Body of pancreas (tissue), 4 donors: ENCODE results near the gene ECEL1. TPM values are rescaled to one million over a fixed set of nuclear protein-coding genes. Genes with fewer than 3 reads are reported as not detected.
"Not testable (repeated sequence)": the region's sequence is repeated elsewhere in the genome, so short reads cannot be mapped to it uniquely, and the experiment has no call there.

ENCODE experiments used
- ATAC-seq: fragments of 150-250 bp; one replicate; pipeline ENCODE4 v1.9.1; 2016
- DNase-seq, 4 donors: peaks; one replicate each; pipeline ENCODE4 v3.0.0-alpha.2; 2019
- H3K27ac ChIP-seq, 4 donors: fragments of 200-600 bp; sonication (generic); 1 replicate in 3 of 4; 2 replicates in 1 of 4; pipeline versions ENCODE4 v1.5.1 to v1.6.1; 2016 to 2019; ENCODE audit warnings: mild to moderate bottlenecking in 1 of 4, mixed read lengths in 1 of 4, moderate library complexity in 1 of 4
- H3K27me3 ChIP-seq, 2 donors: fragments of 200-600 bp; sonication (generic); one replicate each; pipeline ENCODE4 v1.6.0; 2016; ENCODE audit warnings: mild to moderate bottlenecking in 1 of 2
- H3K36me3 ChIP-seq, 2 donors: fragments of 200-600 bp; sonication (generic); replicated peaks in 1 of 2; 2 replicates each; pipeline ENCODE4 v1.5.1; 2016; ENCODE audit warnings: low read depth in 2 of 2; ENCODE audit not compliant: insufficient read depth in 1 of 2
- H3K4me1 ChIP-seq: fragments of 200-600 bp; sonication (generic); one replicate; pipeline ENCODE4 v1.6.0; 2016
- H3K4me3 ChIP-seq, 2 donors: fragments of 200-600 bp; sonication (generic); 1 replicate in 1 of 2; 2 replicates in 1 of 2; pipeline ENCODE4 v1.5.1; 2016 to 2019
- H3K9me3 ChIP-seq, 3 donors: fragments of 200-600 bp; sonication (generic); 1 replicate in 2 of 3; 2 replicates in 1 of 3; pipeline ENCODE4 v1.5.1; 2016
- POLR2A ChIP-seq, 3 donors: fragments of 450-650 bp; IDR thresholded peaks; one replicate each; pipeline ENCODE4 v1.6.1; 2016; ENCODE audit warnings: antibody characterized with exemption in 3 of 3, mild to moderate bottlenecking in 2 of 3
- WGBS, 2 donors: methylation state at CpG; one replicate each; pipeline ENCODE4 v1.1.5; 2017; 5-methylcytosine and 5-hydroxymethylcytosine counted together
- intact Hi-C: fragments of 100-400 bp; cut with DNase I; formaldehyde crosslinking; loops from one replicate; pipeline ENCODE4 v1.15.1; 2023
- total RNA-seq, 2 donors: library from RNA; depleted of rRNA; stranded (reverse); fragments of >200 nt; gene quantifications; one replicate each; pipeline ENCODE4 v1.1.0, GENCODE V29; 2016
- TF ChIP-seq, protein P1 (sequence below), 7 experiments: fragments of 450-650 bp in 4 of 7; fragments of 200-600 bp in 3 of 7; sonication (generic) in 3 of 7; IDR thresholded peaks; one replicate each; pipeline ENCODE4 v1.5.1; 2016 to 2019; ENCODE audit warnings: antibody characterized with exemption in 7 of 7

The ECEL1 gene
- total RNA-seq, 2 donors from 2014 or later: 0.26 TPM; not detected in 1

DNA sequence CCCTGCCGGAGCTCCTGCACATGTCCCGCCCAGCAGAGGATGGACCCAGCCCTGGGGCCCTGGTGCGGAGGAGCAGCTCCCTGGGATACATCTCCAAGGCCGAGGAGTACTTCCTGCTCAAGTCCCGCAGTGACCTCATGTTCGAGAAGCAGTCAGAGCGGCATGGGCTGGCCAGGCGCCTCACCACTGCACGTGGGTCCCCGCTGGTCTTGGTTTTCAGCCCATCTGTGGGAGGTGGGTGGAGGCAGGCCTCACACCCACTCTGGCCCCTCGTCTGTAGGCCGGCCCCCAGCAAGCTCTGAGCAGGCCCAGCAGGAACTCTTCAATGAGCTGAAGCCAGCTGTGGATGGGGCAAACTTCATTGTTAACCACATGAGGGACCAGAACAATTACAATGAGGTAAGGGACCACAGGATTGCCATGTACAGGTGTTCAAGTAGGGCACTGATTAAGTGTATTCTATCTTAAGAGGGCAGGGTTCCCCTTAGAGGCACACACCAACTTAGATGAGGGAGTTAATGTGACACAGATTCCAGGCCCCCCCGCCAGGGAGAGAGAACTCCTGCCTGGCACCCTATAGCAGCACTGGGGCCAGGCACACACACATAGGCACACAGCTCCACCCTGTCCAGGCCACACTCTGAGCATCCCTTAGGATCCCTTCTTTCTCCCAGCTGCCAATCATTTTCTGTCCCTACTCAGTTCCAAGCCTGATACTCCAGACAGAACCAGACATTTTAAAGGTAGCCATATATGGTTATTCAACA lies 46.5 kb upstream of the ECEL1 start:
- intact Hi-C loops: no loop called here
- DNase-seq: no peak
- Histone ChIP-seq H3K27me3 (no peaks in the 10 kb centered on the region), H3K4me1 (peaks cover 10% of the 10 kb centered on the region), H3K9me3 (no peaks in the 10 kb centered on the region), H3K27ac (no peak overlapping the region), H3K36me3 (no peaks in the 10 kb centered on the region), H3K4me3 (no peak overlapping the region)
- ATAC-seq: no peak
- 77 to 80% methylated on average over 3 to 13 of the region's 13 CpGs for WGBS, 2 donors
- TF ChIP-seq, protein P1, sequence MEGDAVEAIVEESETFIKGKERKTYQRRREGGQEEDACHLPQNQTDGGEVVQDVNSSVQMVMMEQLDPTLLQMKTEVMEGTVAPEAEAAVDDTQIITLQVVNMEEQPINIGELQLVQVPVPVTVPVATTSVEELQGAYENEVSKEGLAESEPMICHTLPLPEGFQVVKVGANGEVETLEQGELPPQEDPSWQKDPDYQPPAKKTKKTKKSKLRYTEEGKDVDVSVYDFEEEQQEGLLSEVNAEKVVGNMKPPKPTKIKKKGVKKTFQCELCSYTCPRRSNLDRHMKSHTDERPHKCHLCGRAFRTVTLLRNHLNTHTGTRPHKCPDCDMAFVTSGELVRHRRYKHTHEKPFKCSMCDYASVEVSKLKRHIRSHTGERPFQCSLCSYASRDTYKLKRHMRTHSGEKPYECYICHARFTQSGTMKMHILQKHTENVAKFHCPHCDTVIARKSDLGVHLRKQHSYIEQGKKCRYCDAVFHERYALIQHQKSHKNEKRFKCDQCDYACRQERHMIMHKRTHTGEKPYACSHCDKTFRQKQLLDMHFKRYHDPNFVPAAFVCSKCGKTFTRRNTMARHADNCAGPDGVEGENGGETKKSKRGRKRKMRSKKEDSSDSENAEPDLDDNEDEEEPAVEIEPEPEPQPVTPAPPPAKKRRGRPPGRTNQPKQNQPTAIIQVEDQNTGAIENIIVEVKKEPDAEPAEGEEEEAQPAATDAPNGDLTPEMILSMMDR (IDR thresholded peaks at IDR 0.05): no peak
- no peak for TF ChIP-seq POLR2A (IDR thresholded peaks at IDR 0.05)

DNA sequence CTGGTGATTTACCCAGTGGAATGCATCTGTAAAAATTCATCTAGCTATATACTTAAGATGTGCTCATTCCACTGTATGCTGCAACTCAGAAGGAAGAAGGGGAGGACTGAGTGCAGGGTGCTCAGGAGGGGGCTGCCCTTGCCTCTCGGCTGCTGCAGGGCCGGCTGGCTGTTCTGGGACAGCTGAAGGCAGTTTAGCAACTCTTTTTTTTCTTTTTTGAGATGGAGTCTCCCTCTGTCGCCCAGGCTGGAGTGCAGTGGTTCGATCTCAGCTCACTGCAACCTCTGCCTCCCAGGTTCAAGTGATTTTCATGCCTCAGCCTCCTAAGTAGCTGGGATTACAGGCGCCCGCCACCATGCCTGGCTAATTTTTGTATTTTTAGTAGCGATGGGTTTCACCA lies 45.2 kb upstream of the ECEL1 start:
- H3K36me3 ChIP-seq, H3K27me3 ChIP-seq, H3K4me1 ChIP-seq, DNase-seq, intact Hi-C loops, ATAC-seq, H3K4me3 ChIP-seq, H3K9me3 ChIP-seq, H3K27ac ChIP-seq: not testable (repeated sequence)
- WGBS, 2 donors: 80% methylated on average over 7 of the region's 7 CpGs

DNA sequence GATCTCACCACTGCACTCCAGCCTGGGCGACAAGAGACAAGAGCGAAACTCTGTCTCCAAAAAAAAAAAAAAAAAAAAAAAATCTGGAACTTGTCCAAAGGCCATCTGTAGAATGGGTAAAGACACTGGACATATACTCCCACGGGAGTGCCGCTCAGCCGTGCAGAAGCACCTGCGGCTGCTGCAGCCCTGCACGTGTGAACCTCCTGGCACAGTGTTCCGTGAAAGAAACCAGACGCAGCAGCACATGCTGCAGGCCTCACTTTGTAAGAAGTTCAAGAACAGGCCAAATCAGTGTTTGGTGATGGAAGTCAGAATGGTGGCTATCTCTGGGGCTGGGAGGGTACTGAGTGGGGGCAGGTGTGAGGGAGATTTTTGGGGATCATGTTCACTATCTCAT lies 44.8 kb upstream of the ECEL1 start:
- peaks cover 4% of the 10 kb centered on the region for H3K4me1 ChIP-seq
- 38 to 42% methylated on average over 9 of the region's 9 CpGs for WGBS, 2 donors
- H3K9me3 ChIP-seq: no peaks in the 10 kb centered on the region
- intact Hi-C loops: no loop called here
- H3K36me3 ChIP-seq: no peaks in the 10 kb centered on the region
- ATAC-seq (no peak), DNase-seq (no peak)
- no peak overlapping the region for H3K27ac ChIP-seq
- no peaks in the 10 kb centered on the region for H3K27me3 ChIP-seq
- TF ChIP-seq POLR2A (IDR thresholded peaks at IDR 0.05): no peak
- TF ChIP-seq, protein P1 (IDR thresholded peaks at IDR 0.05): no peak
- H3K4me3 ChIP-seq: no peak overlapping the region

DNA sequence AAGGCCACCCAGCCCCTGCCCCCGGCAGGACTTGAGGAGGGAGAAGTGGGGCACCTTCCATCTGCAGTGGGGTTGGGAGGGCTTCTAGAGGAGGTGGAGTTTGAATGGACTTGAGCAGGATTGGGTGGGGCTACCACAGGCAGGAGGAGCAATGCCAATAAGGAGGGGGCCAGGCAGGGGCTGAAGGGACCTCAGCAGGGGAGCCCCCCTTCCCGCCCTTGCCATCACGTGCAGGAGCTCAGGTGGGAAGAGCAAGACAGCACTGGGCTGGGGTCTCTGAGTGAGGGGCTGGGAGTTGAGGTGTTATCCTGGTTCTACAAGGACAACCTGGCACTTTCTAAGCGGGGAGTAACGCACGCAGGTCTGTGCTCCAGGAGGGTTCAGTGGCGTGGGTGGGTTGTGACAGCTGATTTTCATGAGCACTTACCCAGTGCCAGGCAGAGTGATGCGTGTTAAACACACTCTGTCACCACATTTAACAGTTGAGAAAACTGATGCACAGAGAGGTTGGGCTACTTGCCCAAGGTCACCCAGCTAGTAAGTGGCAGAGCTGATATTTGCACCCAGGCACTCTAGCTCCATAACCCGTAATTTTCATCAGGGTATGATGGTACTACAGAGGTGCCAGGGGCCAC lies 43.1 kb upstream of the ECEL1 start:
- Histone ChIP-seq H3K4me3 (no peak overlapping the region), H3K9me3 (no peaks in the 10 kb centered on the region), H3K27ac (no peak overlapping the region), H3K27me3 (no peaks in the 10 kb centered on the region), H3K4me1 (no peaks in the 10 kb centered on the region), H3K36me3 (no peaks in the 10 kb centered on the region)
- ATAC-seq (no peak), DNase-seq (no peak)
- TF ChIP-seq POLR2A (IDR thresholded peaks at IDR 0.05): no peak
- TF ChIP-seq, protein P1 (IDR thresholded peaks at IDR 0.05): no peak
- intact Hi-C loops: no loop called here
- WGBS, 2 donors: 57 to 58% methylated on average over 5 to 9 of the region's 9 CpGs

DNA sequence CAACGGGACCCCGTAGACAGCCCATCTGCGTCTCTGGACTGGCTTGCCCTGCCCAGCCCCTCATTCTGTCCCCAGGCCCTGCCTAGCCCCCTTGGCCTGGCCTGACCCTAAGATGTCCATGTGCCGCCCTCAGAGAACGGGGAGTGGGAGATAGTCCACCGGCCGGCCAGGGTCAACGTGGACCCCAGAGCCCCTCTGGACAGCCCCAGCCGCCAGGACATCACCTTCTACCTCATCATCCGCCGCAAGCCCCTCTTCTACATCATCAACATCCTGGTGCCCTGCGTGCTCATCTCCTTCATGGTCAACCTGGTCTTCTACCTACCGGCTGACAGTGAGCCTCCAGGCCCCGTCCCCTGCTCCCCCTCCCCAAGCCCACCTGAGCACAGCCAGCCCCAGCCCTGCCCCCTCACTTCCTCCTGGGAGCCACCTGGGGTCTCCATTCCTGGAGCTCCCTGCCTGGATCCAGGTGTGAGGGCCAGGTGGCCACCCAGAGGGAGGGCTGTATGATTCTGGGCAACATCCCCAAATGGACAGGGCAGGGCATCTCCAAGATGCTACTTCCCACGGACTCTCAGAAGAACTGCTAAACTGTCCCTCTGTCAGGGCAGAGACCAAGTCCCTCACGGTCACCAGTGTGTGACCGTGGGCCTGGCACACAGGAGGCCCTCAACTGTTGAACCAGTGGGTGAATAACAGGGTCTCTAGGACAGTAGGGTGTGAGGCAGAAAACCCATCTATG lies 42.3 kb upstream of the ECEL1 start:
- no peak for TF ChIP-seq POLR2A (IDR thresholded peaks at IDR 0.05)
- TF ChIP-seq, protein P1 (IDR thresholded peaks at IDR 0.05): no peak
- ATAC-seq: no peak
- Histone ChIP-seq H3K27me3 (no peaks in the 10 kb centered on the region), H3K27ac (no peak overlapping the region), H3K4me3 (no peak overlapping the region), H3K36me3 (no peaks in the 10 kb centered on the region), H3K9me3 (no peaks in the 10 kb centered on the region), H3K4me1 (peaks cover 7% of the 10 kb centered on the region)
- WGBS, 2 donors: 77 to 80% methylated on average over 14 to 17 of the region's 17 CpGs
- intact Hi-C loops: loop anchor here (10.0 kb wide), 1 partner anchor 625 kb away; no protein-coding TSS in a partner anchor
- no peak for DNase-seq
